ENCODE results near the gene CYB5D1.
A peak's percentile ranks its signal among the peaks of the same experiment; 100 is the strongest.

Gene CYB5D1

GRCh38 chr17:7836596-7837407 lies 21.0 kb upstream of the CYB5D1 start:
- no peak for TF ChIP-seq POLR2A (IDR thresholded peaks at IDR 0.05; ENCODE audit: low read depth, low read length)
- FAIRE-seq (no peak), DNase-seq (ENCODE audit: insufficient read length, low spot score) (no peak)

GRCh38 chr17:7837408-7838088 lies 20.3 kb upstream of the CYB5D1 start:
- FAIRE-seq (no peak), DNase-seq (ENCODE audit: insufficient read length, low spot score) (no peak)
- no peak for TF ChIP-seq POLR2A (IDR thresholded peaks at IDR 0.05; ENCODE audit: low read depth, low read length)

GRCh38 chr17:7838090-7839075 lies 19.4 kb upstream of the CYB5D1 start:
- DNase-seq (ENCODE audit: insufficient read length, low spot score): no peak
- no peak for FAIRE-seq
- no peak for TF ChIP-seq POLR2A (IDR thresholded peaks at IDR 0.05; ENCODE audit: low read depth, low read length)

- no peak for DNase-seq (ENCODE audit: insufficient read length, low spot score)
- no peak for FAIRE-seq
- no peak for TF ChIP-seq POLR2A (IDR thresholded peaks at IDR 0.05; ENCODE audit: low read depth, low read length)
These were observed 18.5 kb upstream of the CYB5D1 start for GRCh38 chr17:7839190-7839875.

- no peak for TF ChIP-seq POLR2A (IDR thresholded peaks at IDR 0.05; ENCODE audit: low read depth, low read length)
- DNase-seq (ENCODE audit: insufficient read length, low spot score) (no peak), FAIRE-seq (no peak)
These were observed 17.9 kb upstream of the CYB5D1 start for GRCh38 chr17:7839876-7840261.

GRCh38 chr17:7840441-7840840 lies 17.4 kb upstream of the CYB5D1 start:
- no peak for DNase-seq (ENCODE audit: insufficient read length, low spot score)
- no peak for FAIRE-seq
- TF ChIP-seq POLR2A (IDR thresholded peaks at IDR 0.05; ENCODE audit: low read depth, low read length): no peak

- TF ChIP-seq POLR2A (IDR thresholded peaks at IDR 0.05; ENCODE audit: low read depth, low read length): no peak
- FAIRE-seq: no peak
- no peak for DNase-seq (ENCODE audit: insufficient read length, low spot score)
These were observed 16.9 kb upstream of the CYB5D1 start for GRCh38 chr17:7840875-7841274.

GRCh38 chr17:7841396-7841914 lies 16.3 kb upstream of the CYB5D1 start:
- no peak for FAIRE-seq
- TF ChIP-seq POLR2A (IDR thresholded peaks at IDR 0.05; ENCODE audit: low read depth, low read length): peak; percentile 23; the same call in 1 of the 2 replicates
- peak; percentile 79 for DNase-seq (ENCODE audit: insufficient read length, low spot score)

GRCh38 chr17:7841915-7842379 lies 15.9 kb upstream of the CYB5D1 start:
- FAIRE-seq (no peak), DNase-seq (ENCODE audit: insufficient read length, low spot score) (no peak)
- TF ChIP-seq POLR2A (IDR thresholded peaks at IDR 0.05; ENCODE audit: low read depth, low read length): peak; percentile 3; the same call in 1 of the 2 replicates

GRCh38 chr17:7842380-7843256 lies 15.2 kb upstream of the CYB5D1 start:
- FAIRE-seq (no peak), DNase-seq (ENCODE audit: insufficient read length, low spot score) (no peak)
- TF ChIP-seq POLR2A (IDR thresholded peaks at IDR 0.05; ENCODE audit: low read depth, low read length): peak; percentile 48; the same call in 1 of the 2 replicates

- no peak for TF ChIP-seq POLR2A (IDR thresholded peaks at IDR 0.05; ENCODE audit: low read depth, low read length)
- DNase-seq (ENCODE audit: insufficient read length, low spot score) (no peak), FAIRE-seq (no peak)
These were observed 14.6 kb upstream of the CYB5D1 start for GRCh38 chr17:7843257-7843535.

GRCh38 chr17:7843536-7844291 lies 14.1 kb upstream of the CYB5D1 start:
- FAIRE-seq (no peak), DNase-seq (ENCODE audit: insufficient read length, low spot score) (peak; percentile 83)

More at GRCh38 chr17:7843536-7844291, 14.1 kb upstream of the CYB5D1 start:
- peak; percentile 25; the same call in 1 of the 2 replicates for TF ChIP-seq POLR2A (IDR thresholded peaks at IDR 0.05; ENCODE audit: low read depth, low read length)

Measured in H54 (cell line).